Putamen (tissue), 1 donor: ENCODE measurements around the gene SCUBE1.

Experiments used
- DNase-seq: peaks from one replicate; pipeline ENCODE4 v3.0.0-alpha.2; 2016; ENCODE audit warnings: low spot score

SCUBE1 gene

DNA sequence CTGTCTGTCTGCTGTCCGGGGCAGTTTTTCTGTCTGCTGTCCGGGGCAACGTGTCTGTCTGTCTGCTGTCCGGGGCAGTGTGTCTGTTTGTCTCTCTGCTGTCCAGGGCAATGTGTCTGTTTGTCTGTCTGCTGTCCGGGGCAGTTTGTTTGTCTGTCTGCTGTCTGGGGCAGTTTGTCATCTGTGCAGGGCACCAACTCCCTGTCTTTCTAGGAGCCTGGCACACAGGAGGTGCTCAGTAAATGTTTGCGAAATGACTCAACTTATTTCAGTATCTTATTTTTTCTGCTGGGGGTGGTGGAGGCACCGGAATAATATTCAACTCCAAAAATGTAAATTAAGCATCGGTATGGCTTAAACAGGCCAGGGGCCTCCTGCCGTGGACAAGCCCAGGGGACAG is 144.2 kb downstream of the SCUBE1 start:
- DNase-seq = no peak

DNA sequence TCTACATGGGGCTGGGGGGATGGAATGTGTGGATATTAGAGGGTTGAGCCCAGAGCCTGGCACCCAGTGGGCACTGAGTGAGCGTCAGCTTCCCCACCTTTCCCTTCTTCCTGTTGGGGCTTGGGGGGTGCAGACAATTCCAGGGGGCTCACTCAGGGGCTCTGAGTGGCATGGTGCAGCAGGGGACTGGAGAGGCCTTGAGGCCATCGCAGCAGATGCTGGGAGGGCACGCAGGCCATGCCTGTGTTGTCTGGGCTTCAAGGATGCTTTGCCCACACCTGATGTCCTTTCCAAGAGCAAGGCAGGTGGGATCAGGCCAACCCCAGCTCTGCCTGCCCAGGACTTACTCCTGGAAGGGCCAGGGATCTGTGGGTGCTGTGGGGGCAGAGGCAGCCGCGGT is 145.0 kb downstream of the SCUBE1 start:
- no peak for DNase-seq

DNA sequence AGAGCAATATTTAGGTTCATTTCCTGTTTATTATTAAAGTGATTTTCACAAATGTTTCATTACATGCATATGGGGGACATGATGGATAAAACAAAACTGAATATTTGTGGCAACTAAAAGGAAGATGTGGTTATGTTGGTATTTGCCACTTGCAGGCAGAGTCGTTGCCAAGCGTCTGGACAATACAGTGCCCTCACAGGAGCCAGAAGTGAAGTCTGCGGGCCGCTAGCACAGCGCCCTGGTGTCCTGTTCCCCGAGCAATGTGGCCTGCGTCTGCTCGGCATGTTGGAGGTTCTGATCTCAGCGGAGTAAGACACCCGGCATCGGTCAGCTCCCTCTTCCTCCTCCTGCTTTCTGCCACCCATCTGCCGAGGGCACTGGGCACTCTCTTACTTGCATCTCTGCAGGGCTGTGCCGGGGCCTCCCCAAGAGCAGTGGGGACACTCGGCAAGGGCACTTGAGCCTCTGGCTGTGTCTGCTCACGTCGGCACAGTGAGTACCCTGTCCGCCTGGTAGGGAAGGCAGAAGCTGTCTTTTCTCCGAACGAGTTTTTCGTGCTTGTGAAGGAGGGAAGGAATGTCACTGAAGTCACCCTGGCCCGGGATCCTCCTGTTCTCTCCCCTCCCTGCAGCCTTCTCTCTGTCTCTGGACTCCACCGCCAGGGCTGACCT is 145.8 kb downstream of the SCUBE1 start:
- no peak for DNase-seq

DNA sequence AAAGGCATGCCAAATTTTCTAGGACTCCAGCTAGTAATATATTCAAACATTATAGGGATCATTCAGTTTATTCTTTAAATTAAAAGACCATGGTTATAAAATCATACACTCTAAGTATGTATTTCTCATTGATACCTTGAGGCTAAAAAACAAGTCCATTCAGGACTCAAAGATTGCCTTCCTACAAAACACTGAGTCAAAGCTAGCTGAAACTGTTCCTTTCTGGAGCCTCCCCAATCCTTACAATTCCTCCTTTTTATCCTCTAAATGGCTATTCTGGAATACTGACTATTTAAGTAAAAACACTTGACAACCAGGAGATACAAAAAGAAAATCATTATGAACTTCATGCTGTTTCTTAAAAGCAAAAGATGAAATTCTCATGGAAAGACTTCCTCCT is 151.3 kb downstream of the SCUBE1 start:
- DNase-seq = no peak

DNA sequence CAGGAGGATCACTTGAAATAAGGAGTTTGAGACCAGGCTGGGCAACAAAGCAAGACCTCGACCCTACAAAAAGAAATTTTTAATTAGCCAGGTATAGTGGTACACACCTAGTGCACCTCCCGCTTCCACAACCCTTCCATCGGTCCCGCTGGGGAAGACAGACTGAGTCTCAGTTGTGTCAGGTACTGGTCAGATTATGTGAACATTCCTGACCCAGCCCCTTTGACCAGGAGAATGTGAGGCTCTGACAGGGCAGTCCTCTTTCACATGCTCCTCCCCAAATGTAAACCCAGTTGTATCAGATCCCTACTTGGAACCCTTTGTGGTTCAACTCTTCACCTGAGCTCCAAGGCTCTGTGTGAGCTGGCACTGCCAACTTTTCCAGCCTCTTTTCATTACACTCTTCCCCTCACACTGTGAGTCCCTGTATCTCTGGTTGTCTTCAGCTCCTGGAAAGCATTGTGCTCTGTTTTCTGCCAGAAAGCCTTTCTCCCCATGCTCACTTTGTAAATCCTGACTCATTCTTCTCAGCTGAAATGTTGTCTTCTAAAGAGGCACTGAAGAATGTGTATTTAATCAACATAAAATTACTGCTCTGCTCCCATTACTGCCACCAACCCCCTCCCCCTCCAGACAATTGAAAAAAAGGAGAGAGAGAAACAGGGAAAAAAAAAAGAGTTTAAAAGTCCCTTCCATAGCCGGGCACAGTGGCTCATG is 154.2 kb downstream of the SCUBE1 start:
- DNase-seq = no peak

DNA sequence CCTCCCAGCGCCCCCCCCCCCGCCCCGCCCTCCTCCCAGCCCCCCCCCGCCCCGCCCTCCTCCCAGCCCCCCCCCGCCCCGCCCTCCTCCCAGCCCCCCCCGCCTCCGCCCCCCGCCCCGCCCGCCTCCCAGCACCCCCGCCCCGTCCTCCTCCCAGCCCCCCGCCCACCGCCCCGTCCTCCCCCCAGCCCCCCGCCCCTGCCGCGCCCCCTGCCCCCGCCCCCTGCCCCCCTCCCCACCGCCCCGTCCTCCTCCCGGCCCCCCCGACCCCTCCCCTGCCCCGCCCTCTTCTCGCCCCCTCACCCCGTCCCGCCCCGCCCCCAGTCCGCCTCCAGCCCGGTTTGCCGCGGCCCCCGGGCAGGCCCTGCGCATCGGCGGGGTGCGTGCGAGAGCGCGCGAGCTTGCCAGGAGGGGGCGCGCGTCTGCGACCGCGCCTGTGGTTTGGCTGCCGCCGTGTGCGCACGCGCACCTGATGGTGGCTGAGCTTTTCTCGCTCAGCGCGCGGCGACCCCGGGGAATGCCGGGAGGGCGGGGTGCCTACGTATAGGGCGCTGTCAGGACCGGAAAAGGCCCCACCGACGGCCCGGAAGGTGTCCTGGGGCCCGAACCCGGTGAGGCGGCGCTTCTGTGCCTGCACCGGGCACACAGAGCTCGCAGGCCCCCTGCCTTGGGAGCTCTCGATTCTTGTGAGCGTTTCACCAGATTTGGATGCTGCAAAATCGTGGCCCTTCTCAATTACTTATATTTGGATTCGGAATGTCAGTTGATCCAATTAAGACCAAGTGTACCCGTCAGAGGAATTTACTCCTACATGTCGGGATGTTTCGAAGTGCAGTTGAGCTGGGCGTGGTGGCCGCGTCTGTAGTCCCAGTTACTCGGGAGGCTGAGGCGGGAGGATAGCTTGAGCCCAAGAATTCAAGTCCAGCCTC is 155.7 kb downstream of the SCUBE1 start:
- DNase-seq = peak; percentile 94

DNA sequence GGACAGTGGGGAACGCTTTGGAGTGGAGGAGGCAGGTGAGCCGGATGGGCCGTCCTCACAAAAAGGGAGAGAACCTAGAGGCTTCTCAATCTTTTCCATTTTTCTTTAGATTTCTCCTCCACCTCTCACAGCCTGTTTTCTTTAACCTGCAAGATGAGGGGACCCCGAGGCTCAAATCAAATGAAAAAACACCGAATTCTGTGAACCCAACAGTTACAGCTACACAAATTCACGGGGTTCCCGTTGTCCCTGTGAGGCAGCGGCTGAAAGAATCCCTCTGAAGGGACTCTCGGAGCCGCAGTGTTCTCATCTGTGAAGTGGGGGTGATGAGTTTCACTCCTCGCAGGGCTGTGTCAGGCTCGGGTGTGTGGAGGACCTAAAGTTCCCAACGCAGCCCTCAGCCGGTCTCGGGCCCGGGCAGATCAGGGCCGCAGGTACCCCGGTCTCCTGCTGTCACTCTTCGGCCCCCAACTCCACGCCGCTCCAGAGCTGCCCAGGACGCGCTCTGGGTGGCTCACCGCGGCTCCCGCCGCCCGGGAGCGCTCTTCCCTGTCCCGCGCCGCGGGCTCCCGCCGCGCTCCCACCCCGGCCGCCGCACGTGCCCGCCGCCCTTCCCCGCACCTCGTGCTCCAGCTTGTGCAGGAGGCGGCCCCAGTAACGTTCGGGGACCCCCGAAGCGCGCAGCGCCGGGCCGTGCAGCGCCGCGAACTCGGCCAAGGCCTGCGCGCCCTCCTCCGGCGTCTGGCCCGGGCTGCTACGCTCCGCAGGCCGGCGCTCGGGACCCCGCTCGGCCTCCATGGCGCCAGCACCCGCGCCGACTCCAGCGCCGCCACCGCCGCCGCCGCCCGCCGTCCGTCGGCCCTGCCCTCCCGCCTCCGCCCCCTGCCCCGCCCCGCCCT is 156.7 kb downstream of the SCUBE1 start, which contains the start of gene TTLL12:
Gene TTLL12, minus strand, starts transcription at position 863 of the 899 bp plus-strand sequence. Its CDS starts 65 bp downstream, at position 798.
- DNase-seq = peak; percentile 48

DNA sequence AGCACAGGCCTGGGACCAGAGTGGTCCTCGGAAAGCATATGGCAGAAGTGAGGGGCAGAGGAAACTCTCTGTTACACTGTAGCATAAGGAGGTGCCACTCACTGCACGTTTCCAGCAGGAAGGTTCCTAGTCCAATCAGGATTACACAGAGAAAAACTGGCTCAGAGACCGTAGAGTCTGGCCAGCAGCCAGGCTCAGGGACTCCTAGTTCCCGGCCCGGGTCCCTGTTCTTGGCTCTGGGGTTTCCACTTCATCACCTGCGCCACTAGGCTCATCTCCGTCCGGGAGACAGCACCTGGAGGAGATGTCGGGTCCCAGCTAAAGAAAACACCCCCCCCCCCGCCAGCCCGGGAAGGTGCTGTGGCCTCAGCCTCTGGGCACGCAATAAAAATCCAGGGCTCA is 157.3 kb downstream of the SCUBE1 start:
- DNase-seq = peak; percentile 21

DNA sequence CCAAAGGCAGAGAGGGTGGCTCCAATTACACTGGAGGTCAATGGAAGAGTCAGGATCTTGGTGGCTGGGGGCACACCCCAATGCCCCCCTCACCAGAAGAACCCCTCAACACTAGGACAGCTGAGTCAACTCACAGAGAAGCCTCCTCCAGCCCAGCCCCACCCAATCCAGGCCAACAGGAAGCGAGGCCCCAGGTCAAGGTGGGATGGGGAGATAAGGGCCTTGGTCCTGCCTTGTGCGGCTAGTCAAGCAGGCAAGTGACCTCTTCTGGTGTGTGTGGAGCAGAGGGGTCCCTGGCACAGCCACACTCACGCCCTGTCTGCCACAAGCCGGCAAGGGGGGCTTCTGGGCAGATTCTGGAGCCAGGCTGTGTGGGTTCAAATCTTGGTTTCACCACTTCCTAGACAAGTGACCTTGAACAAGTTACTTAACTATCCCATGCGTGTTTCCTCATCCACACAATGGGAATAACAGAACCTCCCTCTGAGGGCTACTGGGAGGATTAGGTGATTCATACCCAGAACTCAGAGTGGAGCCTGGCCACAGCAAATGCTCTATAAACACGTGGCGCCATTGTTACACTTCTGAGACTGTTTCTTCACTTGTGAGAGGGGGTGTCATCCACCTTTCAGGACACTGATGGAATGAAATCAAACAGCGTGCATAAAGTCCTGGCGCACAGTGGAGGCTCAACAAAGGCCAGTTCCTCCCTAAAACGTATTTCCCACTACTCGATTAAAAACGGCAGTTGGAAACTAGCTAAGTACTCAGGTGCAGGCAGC is 159.5 kb downstream of the SCUBE1 start:
- DNase-seq = no peak

DNA sequence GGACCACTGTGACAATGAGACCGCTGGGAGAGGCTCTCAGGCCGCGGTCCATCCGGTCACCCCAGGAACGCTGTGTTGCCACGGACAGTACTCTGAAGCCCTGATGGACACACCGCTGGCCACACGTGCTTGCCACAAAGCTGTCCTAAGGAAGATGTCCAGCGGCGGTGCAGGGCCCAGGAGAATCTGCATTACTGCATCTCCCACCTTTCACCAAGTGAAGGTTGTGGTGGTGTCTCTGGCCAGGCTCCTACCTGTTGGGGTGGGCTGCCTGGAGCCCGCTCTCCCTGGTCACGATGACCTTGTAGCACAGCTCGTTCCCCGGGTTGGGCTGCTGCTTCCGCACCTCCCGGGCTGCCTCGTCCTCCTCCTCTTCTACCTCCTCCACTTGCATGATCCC is 160.4 kb downstream of the SCUBE1 start:
- no peak for DNase-seq

DNA sequence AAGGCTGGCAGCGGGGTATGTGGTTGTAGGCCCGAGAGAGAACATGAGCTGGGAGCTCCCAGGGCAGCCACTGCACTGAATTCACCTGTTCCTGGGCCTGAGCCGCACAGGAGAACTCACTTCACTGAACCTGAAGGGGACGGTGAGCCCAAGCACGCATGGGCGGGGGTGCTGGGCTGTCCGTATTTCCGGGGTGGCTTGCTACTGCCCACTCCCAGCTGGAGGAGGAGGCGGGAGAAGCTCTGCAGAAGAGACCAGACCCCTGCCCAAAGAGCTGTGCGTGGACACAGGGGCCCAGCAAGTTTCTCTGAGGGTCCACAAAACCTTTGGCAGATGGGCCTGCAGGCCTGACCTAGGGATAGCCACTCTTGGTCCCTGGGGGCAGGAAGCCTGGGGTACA is 161.1 kb downstream of the SCUBE1 start:
- no peak for DNase-seq

DNA sequence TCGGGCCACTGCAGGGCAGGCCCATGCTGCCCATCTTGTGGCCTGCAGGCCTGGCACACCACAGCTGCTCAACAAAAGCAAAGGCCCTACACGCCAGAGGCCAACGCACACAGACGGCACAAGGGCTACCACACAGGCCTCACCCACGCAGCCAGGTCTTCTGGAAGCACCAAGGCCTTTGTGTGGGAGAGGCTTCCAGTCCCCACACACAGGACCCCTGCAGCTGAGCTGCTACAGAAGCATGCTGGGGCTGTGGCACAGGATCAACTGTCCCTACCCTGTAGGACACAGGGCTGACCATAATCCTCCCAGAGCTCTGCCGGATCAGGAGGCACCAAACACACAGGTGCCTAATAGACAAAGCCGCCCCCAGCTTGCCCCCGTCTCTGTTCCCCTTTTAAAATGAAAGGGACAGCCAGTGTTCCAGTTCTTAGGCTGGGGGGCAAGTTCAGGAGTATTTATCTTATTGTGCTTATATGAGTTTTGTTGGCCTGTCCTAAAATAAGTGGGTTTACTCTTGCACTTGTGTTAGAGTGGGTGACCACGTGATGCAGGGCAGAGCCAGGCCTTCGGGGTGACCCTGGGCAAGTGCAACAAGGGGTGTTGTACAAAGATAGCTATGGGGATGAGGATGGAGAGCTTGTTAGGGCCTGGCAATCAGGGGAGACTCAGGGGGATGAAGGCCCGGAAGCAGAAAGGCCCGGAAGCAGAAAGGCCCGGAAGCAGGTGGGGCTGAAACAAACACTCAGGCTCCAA is 161.7 kb downstream of the SCUBE1 start:
- DNase-seq = no peak

DNA sequence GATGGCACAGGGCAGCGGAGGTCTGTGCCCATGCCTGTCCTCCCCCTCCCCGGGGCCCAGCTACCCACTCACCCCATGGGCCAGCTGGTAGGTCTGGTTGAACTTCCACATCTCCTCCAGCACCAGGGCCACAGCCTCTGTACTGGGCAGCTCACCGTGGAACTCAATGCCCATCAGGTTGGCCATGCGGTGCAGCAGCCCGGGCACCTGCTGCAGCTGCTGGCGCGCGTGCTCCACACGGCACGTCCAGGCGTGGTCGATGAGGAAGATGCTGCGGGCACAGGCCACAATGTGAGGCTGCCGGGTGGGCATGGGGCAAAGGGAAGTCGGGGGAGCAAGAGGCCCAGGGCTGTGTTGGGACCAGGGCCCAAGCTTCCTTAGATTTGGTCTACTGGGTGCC is 162.5 kb downstream of the SCUBE1 start:
- no peak for DNase-seq

DNA sequence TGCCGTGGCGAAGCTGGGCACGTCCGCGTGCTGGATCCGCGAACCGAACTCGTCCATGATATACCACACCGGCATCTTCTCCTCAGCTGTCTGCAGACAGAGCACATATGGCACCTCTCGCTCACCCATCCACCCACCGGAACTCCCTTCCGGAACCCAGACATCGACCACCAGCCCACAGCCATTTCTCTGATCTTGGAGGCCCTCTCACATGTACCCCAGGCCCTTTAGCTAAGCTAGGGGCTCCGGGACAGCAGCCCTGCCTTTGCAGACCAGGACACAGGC is 163.3 kb downstream of the SCUBE1 start:
- no peak for DNase-seq

DNA sequence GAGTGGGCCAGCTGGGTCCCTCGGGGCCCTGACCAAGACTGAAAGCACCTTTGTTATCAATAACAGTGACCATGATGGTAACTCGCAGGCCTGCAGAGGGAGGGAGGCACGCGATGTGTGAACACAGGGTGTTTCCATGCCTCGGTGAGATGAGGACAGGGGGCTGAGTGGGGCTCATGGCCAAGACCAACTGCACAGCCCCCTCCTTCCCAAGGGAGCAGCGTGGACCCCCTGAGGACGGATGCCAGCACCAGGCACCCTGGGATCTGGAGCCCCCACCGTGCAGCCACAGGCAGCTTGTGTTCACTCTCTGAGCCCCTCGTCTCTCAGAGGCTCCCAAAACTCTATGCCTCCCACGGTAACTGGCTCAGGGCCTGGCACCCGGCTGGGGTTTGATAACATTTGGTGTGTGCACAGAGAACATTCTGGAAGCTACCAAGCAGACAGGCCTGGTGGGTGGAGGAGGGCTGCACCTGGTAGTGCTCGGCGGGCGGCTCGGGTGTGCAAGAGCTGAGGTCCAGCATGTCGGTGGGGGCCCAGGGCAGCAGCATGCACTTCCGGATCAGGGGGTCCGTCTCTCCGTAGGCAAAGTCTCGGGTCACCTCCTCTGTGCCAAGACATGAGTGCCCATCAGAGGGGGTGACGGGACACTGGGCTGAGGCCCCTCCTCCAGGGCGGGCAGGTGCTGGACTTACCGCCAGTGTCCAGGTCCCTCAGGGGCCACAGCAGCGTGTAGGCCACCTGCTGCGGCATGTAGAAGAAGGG is 163.8 kb downstream of the SCUBE1 start:
- no peak for DNase-seq

DNA sequence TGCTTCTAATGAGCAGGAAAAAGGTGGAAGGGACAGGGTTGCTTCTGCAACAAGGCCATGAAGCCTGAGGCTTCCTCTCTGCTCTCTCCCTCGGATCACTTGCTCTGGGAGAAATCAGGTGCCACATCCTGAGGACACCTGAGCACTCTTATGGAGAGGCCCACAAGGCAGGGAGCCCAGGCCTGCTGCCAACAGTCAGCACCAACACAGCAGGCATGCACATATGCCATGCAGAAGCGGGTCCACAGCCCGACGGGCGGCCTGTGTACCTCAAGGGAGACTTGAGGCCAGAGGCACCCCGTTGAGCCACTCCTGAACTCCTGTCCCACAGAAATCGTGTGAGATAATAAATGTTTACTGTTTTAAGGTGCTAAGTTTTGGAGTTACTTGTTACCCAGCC is 165.7 kb downstream of the SCUBE1 start:
- no peak for DNase-seq

DNA sequence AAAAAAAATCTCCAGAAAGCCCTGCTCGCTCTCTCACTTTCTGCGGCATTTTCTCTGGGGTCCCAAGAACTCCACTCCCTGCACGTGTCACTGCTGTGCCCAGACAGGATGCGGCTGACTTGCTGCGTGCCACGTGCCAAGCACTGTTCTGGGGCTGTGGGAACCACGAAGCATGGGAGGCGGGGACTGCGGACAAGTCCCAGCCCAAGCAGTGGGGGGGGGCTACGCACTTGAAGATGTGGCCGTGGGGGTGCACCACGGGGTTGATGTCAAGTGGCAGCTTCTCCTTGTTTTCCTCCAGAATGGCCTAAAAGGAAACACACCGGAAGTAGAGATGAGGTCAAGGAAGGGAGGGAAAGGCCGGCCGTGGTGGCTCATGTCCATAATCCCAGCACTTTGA is 167.1 kb downstream of the SCUBE1 start:
- no peak for DNase-seq

DNA sequence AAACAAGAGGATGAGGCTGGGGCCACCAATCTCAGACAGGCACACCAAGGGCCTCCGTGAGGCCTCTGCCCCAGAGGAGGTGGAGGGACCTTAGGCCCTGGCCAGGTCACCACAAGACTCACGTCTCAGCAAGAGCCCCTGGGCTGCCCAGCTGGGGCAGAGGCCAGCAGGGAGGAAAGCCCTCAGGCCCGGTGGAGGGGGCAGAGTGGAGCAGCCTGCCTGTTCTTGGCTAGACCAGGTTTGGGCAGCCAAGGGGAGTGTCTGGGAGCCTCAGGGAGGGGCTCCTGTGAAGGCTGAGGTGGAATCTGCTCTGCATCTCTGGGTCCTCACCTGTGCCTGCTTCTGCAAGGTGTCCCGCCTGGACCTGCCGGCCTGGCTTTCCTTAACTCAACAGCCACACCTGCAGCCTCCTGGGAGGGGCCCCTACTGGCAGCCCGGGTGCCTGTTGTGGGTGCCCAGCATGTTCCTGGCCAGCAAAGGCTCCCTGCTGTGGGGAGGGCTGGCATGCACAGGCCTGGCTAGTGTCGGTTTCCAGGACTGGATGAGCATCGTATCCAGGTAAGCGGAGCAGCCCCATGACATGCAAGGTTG is 168.1 kb downstream of the SCUBE1 start:
- no peak for DNase-seq
